Ureter (tissue), 1 donor: Measurements from ENCODE around the gene SFN. TPM values are rescaled to one million over a fixed set of nuclear protein-coding genes. Genes with fewer than 3 reads are reported as not detected.
A peak's percentile ranks its signal among the peaks of the same experiment; 100 is the strongest.
"Not testable (repeated sequence)": the region's sequence is repeated elsewhere in the genome, so short reads cannot be mapped to it uniquely, and the experiment has no call there.

Experiments used
- DNase-seq: peaks from one replicate; pipeline ENCODE4 v3.0.0-alpha.2; 2020; ENCODE audit warnings: low spot score
- total RNA-seq: library from RNA; stranded (reverse); gene quantifications from one replicate; pipeline ENCODE4 v1.2.4, GENCODE V29; 2023
- donor health status: DM: yes; HTN: yes; CAD: no.

SFN gene
- 93.7 TPM for total RNA-seq

- peak; percentile 89 for DNase-seq
Measured at GRCh38 chr1:26862781-26863684, at the start of gene SFN. SFN (plus strand) TSS chr1:26863149; CDS start chr1:26863213, 64 bp downstream.

GRCh38 chr1:26814377-26814776 is 48.6 kb upstream of the SFN start:
- DNase-seq = no peak

GRCh38 chr1:26814893-26815292 is 48.1 kb upstream of the SFN start:
- DNase-seq = no peak

- DNase-seq = no peak
Measured at GRCh38 chr1:26820784-26821269, 42.1 kb upstream of the SFN start.

- no peak for DNase-seq
Measured at GRCh38 chr1:26822737-26823395, 40.1 kb upstream of the SFN start.

- no peak for DNase-seq
Measured at GRCh38 chr1:26824731-26825130, 38.2 kb upstream of the SFN start.

- DNase-seq = peak; percentile 65
Measured at GRCh38 chr1:26826261-26827105, 36.5 kb upstream of the SFN start, which contains the start of gene ZDHHC18. ZDHHC18 (plus strand) TSS chr1:26826688; CDS start chr1:26826805, 117 bp downstream.

- no peak for DNase-seq
Measured at GRCh38 chr1:26827106-26827604, 35.8 kb upstream of the SFN start.

GRCh38 chr1:26827663-26828062 is 35.3 kb upstream of the SFN start:
- DNase-seq = no peak

GRCh38 chr1:26828411-26828991 is 34.4 kb upstream of the SFN start:
- no peak for DNase-seq

- no peak for DNase-seq
Measured at GRCh38 chr1:26829184-26829911, 33.6 kb upstream of the SFN start.

- DNase-seq = no peak
Measured at GRCh38 chr1:26831059-26831458, 31.9 kb upstream of the SFN start.

- no peak for DNase-seq
Measured at GRCh38 chr1:26831546-26832248, 31.3 kb upstream of the SFN start.

GRCh38 chr1:26832249-26832960 is 30.5 kb upstream of the SFN start:
- DNase-seq = no peak

GRCh38 chr1:26833432-26834405 is 29.2 kb upstream of the SFN start:
- peak; percentile 56 for DNase-seq

- not testable (repeated sequence) for DNase-seq
Measured at GRCh38 chr1:26837665-26838064, 25.3 kb upstream of the SFN start.

- no peak for DNase-seq
Measured at GRCh38 chr1:26838474-26839338, 24.2 kb upstream of the SFN start.
